ENCODE data around the gene ZDHHC3. TPM values are rescaled to one million over a fixed set of nuclear protein-coding genes. Genes with fewer than 3 reads are reported as not detected.

ZDHHC3 gene
- total and polyA plus RNA-seq, 2 experiments from 2014 or later, result 43.8 to 50.2 TPM

DNA sequence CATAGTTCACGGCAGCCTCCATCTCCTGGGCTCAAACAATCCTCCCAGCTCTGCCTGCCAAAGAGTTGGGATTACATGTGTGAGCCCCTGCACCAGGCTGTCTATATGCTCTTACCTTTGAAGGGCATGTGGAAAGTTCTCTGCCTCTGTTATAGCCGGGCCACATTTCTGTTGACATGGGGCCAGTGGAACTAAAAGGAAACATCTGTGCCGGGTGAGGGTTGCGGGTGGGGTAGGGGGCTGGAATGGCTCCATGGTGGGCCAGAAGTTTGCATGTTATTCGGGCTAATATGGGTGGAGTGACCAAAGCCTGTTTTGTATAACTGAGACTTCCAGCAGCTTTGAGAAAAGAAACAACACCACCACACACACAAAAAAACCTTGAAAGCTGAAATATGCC, 41.8 kb upstream of the ZDHHC3 start:
- TF ChIP-seq CTCF (IDR thresholded peaks at IDR 0.05; ENCODE audit: low read depth, low read length), result no peak
- H3K27ac ChIP-seq, result no peak overlapping the region
- no peak overlapping the region for H3K4me3 ChIP-seq
- peaks cover 2% of the 10 kb centered on the region for H3K36me3 ChIP-seq
- no peaks in the 10 kb centered on the region for H3K4me1 ChIP-seq (ENCODE audit: low read depth)
- no peak for DNase-seq (ENCODE audit: low read depth in 1 of 2, low spot score in 1 of 2)
- no peaks in the 10 kb centered on the region for H3K9me3 ChIP-seq (ENCODE audit: low read depth)
- H3K27me3 ChIP-seq, result no peaks in the 10 kb centered on the region

- H3K4me1 ChIP-seq (ENCODE audit: low read depth), result no peaks in the 10 kb centered on the region
- H3K27me3 ChIP-seq, result no peaks in the 10 kb centered on the region
- H3K27ac ChIP-seq, result no peak overlapping the region
- DNase-seq (ENCODE audit: low read depth in 1 of 2, low spot score in 1 of 2), result no peak
- no peaks in the 10 kb centered on the region for H3K9me3 ChIP-seq (ENCODE audit: low read depth)
- H3K36me3 ChIP-seq, result peaks cover 7% of the 10 kb centered on the region
- no peak for TF ChIP-seq CTCF (IDR thresholded peaks at IDR 0.05; ENCODE audit: low read depth, low read length)
- no peak overlapping the region for H3K4me3 ChIP-seq
Observed at GRCh38 chr3:45016916-45017315, 40.9 kb upstream of the ZDHHC3 start.

DNA sequence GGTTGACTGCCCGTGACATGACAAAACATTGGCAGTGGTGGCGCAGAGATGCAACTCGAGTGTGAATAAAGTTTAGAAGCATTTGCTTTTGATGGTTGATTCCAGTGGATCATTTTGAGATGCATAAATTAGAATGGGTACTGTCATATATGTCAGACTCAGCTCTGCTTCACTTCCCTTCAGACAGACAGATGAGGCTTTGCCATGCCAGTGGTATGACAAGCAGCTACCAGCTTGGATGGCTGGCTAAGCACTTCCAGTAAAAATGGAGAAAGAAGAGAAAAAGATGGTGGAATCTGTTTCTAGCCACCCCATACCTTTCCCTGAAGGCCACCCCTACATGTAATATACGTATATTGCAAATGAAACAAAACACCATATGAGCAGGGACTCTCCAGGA, 36.6 kb upstream of the ZDHHC3 start:
- no peak for DNase-seq (ENCODE audit: low read depth in 1 of 2, low spot score in 1 of 2)
- TF ChIP-seq CTCF (IDR thresholded peaks at IDR 0.05; ENCODE audit: low read depth, low read length), result no peak
- Histone ChIP-seq H3K4me1 (ENCODE audit: low read depth) (no peaks in the 10 kb centered on the region), H3K4me3 (no peak overlapping the region), H3K27me3 (no peaks in the 10 kb centered on the region), H3K9me3 (ENCODE audit: low read depth) (no peaks in the 10 kb centered on the region), H3K36me3 (peaks cover 7% of the 10 kb centered on the region), H3K27ac (no peak overlapping the region)

DNA sequence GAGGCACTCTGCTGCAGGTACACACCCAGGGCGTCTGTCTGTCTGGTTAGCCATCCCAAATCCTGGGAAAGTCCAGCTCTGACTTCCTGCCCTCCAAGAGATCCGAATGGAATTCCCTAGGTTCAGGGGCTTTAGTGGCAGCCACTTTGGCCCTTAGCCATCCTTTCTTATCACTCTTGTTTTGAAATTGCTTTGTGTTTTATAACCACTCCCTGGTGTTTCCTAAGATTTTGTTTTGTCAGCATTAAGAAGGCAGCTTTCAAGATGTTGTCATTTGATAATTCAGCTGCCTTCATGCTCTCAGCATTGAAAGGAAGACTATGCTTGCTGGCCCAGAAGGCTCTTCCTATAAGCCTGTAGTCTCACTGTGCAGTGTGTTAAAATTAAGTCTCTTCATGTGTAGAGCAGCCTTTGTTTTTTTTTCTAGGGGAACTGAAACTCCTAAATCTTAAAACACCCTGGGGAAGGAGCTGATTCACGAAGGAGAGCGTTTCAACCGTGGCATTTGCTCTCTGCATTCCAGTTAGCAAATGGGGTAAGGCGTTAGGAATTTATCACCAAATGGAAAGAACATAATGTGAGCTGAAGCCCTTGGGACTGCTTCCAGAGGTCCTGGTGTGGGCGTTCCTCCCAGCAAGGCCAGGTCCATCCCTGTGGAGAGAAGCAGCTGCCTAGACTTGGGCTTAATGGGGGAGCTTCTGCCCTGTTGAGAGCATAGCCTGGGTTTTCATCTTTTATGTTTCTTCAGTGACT, 36.0 kb upstream of the ZDHHC3 start:
- peaks cover 7% of the 10 kb centered on the region for H3K36me3 ChIP-seq
- no peak overlapping the region for H3K27ac ChIP-seq
- peak in 1 of 2 donors; percentile 95 for DNase-seq (ENCODE audit: low read depth in 1 of 2, low spot score in 1 of 2)
- TF ChIP-seq CTCF (IDR thresholded peaks at IDR 0.05; ENCODE audit: low read depth, low read length), result no peak
- no peaks in the 10 kb centered on the region for H3K9me3 ChIP-seq (ENCODE audit: low read depth)
- no peaks in the 10 kb centered on the region for H3K27me3 ChIP-seq
- H3K4me1 ChIP-seq (ENCODE audit: low read depth), result no peaks in the 10 kb centered on the region
- H3K4me3 ChIP-seq, result no peak overlapping the region

DNA sequence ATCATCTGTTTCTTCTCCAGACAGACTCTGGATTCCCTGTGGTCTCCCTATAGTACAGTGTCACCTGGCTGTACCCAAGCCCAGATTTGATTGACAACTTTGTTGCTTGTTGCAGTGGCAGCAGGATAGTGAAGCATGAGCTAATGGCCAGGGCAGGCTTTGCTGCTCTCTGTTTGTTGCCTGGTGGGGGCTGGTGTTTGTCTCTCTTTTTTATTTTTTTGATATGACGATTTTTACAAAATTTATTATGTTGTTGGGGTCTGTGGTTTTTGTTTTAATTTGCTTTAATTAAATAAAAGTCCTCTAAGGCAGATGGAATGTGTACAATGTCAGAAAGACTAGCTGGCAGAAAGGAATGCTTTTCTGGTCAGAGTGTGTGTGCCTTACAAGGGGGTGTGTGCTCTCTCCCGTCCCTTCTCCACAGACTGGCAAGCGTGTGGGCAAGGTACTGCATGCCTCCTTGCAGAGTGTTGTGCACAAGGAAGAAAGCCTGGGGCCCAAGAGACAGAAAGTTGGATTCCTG, 34.9 kb upstream of the ZDHHC3 start:
- H3K27ac ChIP-seq, result no peak overlapping the region
- DNase-seq (ENCODE audit: low read depth in 1 of 2, low spot score in 1 of 2), result peak in 1 of 2 donors; percentile 57
- peaks cover 7% of the 10 kb centered on the region for H3K36me3 ChIP-seq
- no peak overlapping the region for H3K4me3 ChIP-seq
- H3K9me3 ChIP-seq (ENCODE audit: low read depth), result no peaks in the 10 kb centered on the region
- no peaks in the 10 kb centered on the region for H3K27me3 ChIP-seq
- H3K4me1 ChIP-seq (ENCODE audit: low read depth), result no peaks in the 10 kb centered on the region
- TF ChIP-seq CTCF (IDR thresholded peaks at IDR 0.05; ENCODE audit: low read depth, low read length), result no peak

All from cardiac muscle cell (in vitro differentiated cells and primary cell).